Caco-2 (cell line): ENCODE results near the gene APLF. TPM values are rescaled to one million over a fixed set of nuclear protein-coding genes. Genes with fewer than 3 reads are reported as not detected.

Experiments used
- BruUV-seq: library from RNA; stranded (reverse); fragments of 400-500 nt; replicated peaks from 2 replicates; lab custom pipeline; 2021; lab: Mats Ljungman, UMichigan
- CTCF ChIA-PET: fragments of 300-600 bp; sonication (Branson Sonifier 250); formaldehyde crosslinking; loops from one replicate; lab custom pipeline; 2022; ENCODE audit warnings: antibody characterized with exemption; lab: Charles Lee
- POLR2A ChIA-PET: fragments of 300-600 bp; sonication (Branson Sonifier 250); formaldehyde crosslinking; loops from one replicate; lab custom pipeline; 2022; ENCODE audit warnings: antibody characterized with exemption; lab: Charles Lee
- DNase-seq, 2 experiments: peaks; one replicate each; pipeline versions ENCODE4 v3.0.0 to v3.0.0-alpha.2; 2020 to 2022
- H3K27me3 ChIP-seq: replicated peaks from 2 replicates; pipeline ENCODE4 v1.6.0; 2011; ENCODE audit warnings: low read length; ENCODE audit not compliant: control insufficient read depth, insufficient read depth
- H3K36me3 ChIP-seq: 2 replicates; pipeline ENCODE4 v1.5.1; 2011; ENCODE audit warnings: low read length; ENCODE audit not compliant: control insufficient read depth, insufficient read depth
- H3K4me1 ChIP-seq: fragments of 250-450 bp; sonication (Bioruptor Pico); 2 replicates; pipeline ENCODE4 v1.5.1; 2020; ENCODE audit warnings: mild to moderate bottlenecking
- H3K4me3 ChIP-seq: 2 replicates; pipeline ENCODE4 v1.5.1; 2011; ENCODE audit warnings: low read depth, mild to moderate bottlenecking, control low read depth, low read length
- H3K9me3 ChIP-seq: fragments of 250-450 bp; sonication (Bioruptor Pico); 2 replicates; pipeline ENCODE4 v1.5.1; 2020; ENCODE audit warnings: mild to moderate bottlenecking, moderate library complexity
- H3K27ac Mint-ChIP-seq: one replicate; pipeline ENCODE4 v1.8.0; 2022; ENCODE audit warnings: mixed read lengths; ENCODE audit not compliant: unreplicated experiment
- H3K27me3 Mint-ChIP-seq: one replicate; pipeline ENCODE4 v1.8.0; 2022; ENCODE audit warnings: mixed read lengths; ENCODE audit not compliant: insufficient read depth, unreplicated experiment
- H3K36me3 Mint-ChIP-seq: one replicate; pipeline ENCODE4 v1.8.0; 2022; ENCODE audit warnings: mild to moderate bottlenecking, mixed read lengths; ENCODE audit not compliant: insufficient read depth, unreplicated experiment
- H3K4me1 Mint-ChIP-seq: one replicate; pipeline ENCODE4 v1.8.0; 2022; ENCODE audit warnings: low read depth, mixed read lengths; ENCODE audit not compliant: unreplicated experiment
- H3K4me3 Mint-ChIP-seq: one replicate; pipeline ENCODE4 v1.8.0; 2022; ENCODE audit warnings: mild to moderate bottlenecking, moderate library complexity, mixed read lengths; ENCODE audit not compliant: unreplicated experiment
- H3K9me3 Mint-ChIP-seq: one replicate; pipeline ENCODE4 v1.8.0; 2022; ENCODE audit warnings: mixed read lengths; ENCODE audit not compliant: unreplicated experiment
- intact Hi-C: fragments of 100-400 bp; cut with micrococcal nuclease; formaldehyde crosslinking; loops from one replicate; pipeline ENCODE4 v1.10.0; 2022; ENCODE audit not compliant: unreplicated experiment
- total RNA-seq: library from RNA; stranded (reverse); gene quantifications from 2 replicates; pipeline ENCODE4 v1.2.3, GENCODE V29; 2022
- TF ChIP-seq, protein P1 (sequence below), 2 experiments: fragments of 200-600 bp in 1 of 2; IDR thresholded peaks; 1 replicate in 1 of 2; 2 replicates in 1 of 2; pipeline versions ENCODE4 v1.5.1 to v1.8.0; 2011 to 2022; ENCODE audit warnings: antibody characterized with exemption in 1 of 2, control low read depth in 1 of 2, inconsistent platforms in 1 of 2, low read depth in 1 of 2, low read length in 1 of 2, mild to moderate bottlenecking in 1 of 2, moderate library complexity in 1 of 2; ENCODE audit not compliant: insufficient read depth in 1 of 2, severe bottlenecking in 1 of 2, unreplicated experiment in 1 of 2

The APLF gene
- total RNA-seq, 1 experiment from 2014 or later, result 3.9 TPM

GRCh38 chr2:68514316-68514929 lies 47.0 kb downstream of the APLF start:
- Mint-ChIP-seq H3K4me1 (no peaks in the 10 kb centered on the region), H3K36me3 (no peaks in the 10 kb centered on the region), H3K4me3 (no peak overlapping the region), H3K9me3 (no peaks in the 10 kb centered on the region), H3K27me3 (no peaks in the 10 kb centered on the region), H3K27ac (no peak overlapping the region)
- Histone ChIP-seq H3K4me3 (no peak overlapping the region), H3K27me3 (no peaks in the 10 kb centered on the region), H3K4me1 (peaks cover 3% of the 10 kb centered on the region; the same call in 1 of the 2 replicates), H3K9me3 (no peaks in the 10 kb centered on the region), H3K36me3 (no peaks in the 10 kb centered on the region)
- no TSS peak for BruUV-seq
- ChIA-PET CTCF (no interaction called here), POLR2A (no interaction called here)
- intact Hi-C loops, result no loop called here
- TF ChIP-seq, protein P1, sequence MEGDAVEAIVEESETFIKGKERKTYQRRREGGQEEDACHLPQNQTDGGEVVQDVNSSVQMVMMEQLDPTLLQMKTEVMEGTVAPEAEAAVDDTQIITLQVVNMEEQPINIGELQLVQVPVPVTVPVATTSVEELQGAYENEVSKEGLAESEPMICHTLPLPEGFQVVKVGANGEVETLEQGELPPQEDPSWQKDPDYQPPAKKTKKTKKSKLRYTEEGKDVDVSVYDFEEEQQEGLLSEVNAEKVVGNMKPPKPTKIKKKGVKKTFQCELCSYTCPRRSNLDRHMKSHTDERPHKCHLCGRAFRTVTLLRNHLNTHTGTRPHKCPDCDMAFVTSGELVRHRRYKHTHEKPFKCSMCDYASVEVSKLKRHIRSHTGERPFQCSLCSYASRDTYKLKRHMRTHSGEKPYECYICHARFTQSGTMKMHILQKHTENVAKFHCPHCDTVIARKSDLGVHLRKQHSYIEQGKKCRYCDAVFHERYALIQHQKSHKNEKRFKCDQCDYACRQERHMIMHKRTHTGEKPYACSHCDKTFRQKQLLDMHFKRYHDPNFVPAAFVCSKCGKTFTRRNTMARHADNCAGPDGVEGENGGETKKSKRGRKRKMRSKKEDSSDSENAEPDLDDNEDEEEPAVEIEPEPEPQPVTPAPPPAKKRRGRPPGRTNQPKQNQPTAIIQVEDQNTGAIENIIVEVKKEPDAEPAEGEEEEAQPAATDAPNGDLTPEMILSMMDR (IDR thresholded peaks at IDR 0.05; ENCODE audit: insufficient read depth in 1 of 2, low read depth in 1 of 2, low read length in 1 of 2, severe bottlenecking in 1 of 2, unreplicated experiment in 1 of 2), result no peak
- no peak for DNase-seq

DNA sequence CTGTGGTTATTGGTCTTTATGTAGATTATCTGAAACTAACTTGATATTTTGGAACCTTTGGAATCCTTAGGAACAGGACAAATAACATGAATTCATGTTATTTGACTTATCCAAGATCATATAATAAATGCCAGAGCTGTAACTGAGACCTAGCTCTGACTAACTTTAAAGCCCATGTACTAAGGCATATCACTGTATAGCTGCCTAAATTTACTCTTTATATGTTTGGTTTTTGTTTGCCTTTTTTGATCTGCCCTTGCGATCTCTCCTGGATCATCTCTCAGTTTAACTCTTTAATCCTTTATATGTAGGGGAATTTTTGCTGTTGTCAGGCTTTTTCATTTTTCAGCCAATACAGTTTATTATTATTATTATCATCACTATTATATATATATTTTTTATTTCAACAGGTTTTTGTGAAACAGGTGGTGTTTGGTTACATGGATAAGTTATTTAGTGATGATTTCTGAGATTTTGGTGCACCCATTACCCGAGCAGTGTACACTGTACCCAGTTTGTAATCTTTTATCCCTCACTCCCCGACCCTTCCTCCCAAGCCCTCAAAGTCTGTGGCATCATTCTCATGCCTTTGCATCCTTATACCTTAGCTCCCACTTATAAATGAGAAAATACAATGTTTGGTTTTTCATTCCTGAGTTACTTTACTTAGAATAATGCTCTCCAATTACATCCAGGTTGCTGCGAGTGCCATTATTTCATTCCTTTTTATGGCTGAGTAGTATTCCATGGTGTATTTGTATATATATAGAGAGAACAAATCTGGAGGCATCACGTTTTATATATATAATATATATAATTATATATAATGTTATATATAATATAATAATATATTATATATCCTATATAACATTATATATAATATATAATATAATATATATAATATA lies 48.9 kb downstream of the APLF start:
- no peak for DNase-seq
- Mint-ChIP-seq H3K27ac (no peak overlapping the region), H3K4me3 (no peak overlapping the region), H3K9me3 (no peaks in the 10 kb centered on the region), H3K27me3 (no peaks in the 10 kb centered on the region), H3K36me3 (no peaks in the 10 kb centered on the region), H3K4me1 (no peaks in the 10 kb centered on the region)
- H3K27me3 ChIP-seq, result no peaks in the 10 kb centered on the region
- TF ChIP-seq, protein P1 (IDR thresholded peaks at IDR 0.05; ENCODE audit: insufficient read depth in 1 of 2, low read depth in 1 of 2, low read length in 1 of 2, severe bottlenecking in 1 of 2, unreplicated experiment in 1 of 2), result no peak
- POLR2A ChIA-PET, result no interaction called here
- H3K36me3 ChIP-seq, result no peaks in the 10 kb centered on the region
- no TSS peak for BruUV-seq
- H3K9me3 ChIP-seq, result no peaks in the 10 kb centered on the region
- H3K4me3 ChIP-seq, result no peak overlapping the region
- H3K4me1 ChIP-seq, result peaks cover 3% of the 10 kb centered on the region; the same call in 1 of the 2 replicates
- CTCF ChIA-PET, result no interaction called here
- intact Hi-C loops, result no loop called here

DNA sequence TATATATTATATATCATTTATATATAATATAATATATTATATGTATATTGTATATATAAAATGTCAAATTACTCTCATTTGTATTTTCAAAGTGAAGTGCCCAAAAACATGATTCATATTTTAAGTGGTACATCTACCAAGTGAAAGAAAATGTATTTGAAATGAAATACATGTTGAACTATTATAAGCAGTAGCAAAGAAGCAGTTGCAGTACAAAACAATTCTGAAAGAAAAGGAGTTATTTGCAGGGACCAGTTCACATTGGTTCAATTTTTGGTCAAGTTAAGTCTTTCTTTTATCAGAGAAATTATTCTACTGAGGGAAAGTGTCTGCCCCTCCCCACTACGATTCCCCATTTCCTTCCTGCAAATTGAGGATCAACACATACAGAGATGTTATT lies 51.9 kb downstream of the APLF start:
- H3K36me3 Mint-ChIP-seq, result no peaks in the 10 kb centered on the region
- H3K9me3 Mint-ChIP-seq, result no peaks in the 10 kb centered on the region
- intact Hi-C loops, result no loop called here
- H3K4me1 Mint-ChIP-seq, result no peaks in the 10 kb centered on the region
- ChIA-PET CTCF (no interaction called here), POLR2A (no interaction called here)
- H3K4me1 ChIP-seq, result peaks cover 3% of the 10 kb centered on the region; the same call in 1 of the 2 replicates
- no TSS peak for BruUV-seq
- no peaks in the 10 kb centered on the region for H3K36me3 ChIP-seq
- TF ChIP-seq, protein P1 (IDR thresholded peaks at IDR 0.05; ENCODE audit: insufficient read depth in 1 of 2, low read depth in 1 of 2, low read length in 1 of 2, severe bottlenecking in 1 of 2, unreplicated experiment in 1 of 2), result no peak
- H3K4me3 Mint-ChIP-seq, result no peak overlapping the region
- H3K27ac Mint-ChIP-seq, result no peak overlapping the region
- H3K27me3 ChIP-seq, result no peaks in the 10 kb centered on the region
- no peak for DNase-seq
- no peaks in the 10 kb centered on the region for H3K9me3 ChIP-seq
- no peak overlapping the region for H3K4me3 ChIP-seq
- H3K27me3 Mint-ChIP-seq, result no peaks in the 10 kb centered on the region
